ENCODE measurements around the gene AHCYL2.
"Not testable (repeated sequence)": the region's sequence is repeated elsewhere in the genome, so short reads cannot be mapped to it uniquely, and the experiment has no call there.

- not testable (repeated sequence) for TF ChIP-seq POLR2A (IDR thresholded peaks at IDR 0.05; ENCODE audit: low read depth, low read length); MYC (IDR thresholded peaks at IDR 0.05; ENCODE audit: low read depth, low read length); POLR2AphosphoS5 (IDR thresholded peaks at IDR 0.05; ENCODE audit: insufficient read depth, low read depth, low read length)
- TF ChIP-seq, protein P1, sequence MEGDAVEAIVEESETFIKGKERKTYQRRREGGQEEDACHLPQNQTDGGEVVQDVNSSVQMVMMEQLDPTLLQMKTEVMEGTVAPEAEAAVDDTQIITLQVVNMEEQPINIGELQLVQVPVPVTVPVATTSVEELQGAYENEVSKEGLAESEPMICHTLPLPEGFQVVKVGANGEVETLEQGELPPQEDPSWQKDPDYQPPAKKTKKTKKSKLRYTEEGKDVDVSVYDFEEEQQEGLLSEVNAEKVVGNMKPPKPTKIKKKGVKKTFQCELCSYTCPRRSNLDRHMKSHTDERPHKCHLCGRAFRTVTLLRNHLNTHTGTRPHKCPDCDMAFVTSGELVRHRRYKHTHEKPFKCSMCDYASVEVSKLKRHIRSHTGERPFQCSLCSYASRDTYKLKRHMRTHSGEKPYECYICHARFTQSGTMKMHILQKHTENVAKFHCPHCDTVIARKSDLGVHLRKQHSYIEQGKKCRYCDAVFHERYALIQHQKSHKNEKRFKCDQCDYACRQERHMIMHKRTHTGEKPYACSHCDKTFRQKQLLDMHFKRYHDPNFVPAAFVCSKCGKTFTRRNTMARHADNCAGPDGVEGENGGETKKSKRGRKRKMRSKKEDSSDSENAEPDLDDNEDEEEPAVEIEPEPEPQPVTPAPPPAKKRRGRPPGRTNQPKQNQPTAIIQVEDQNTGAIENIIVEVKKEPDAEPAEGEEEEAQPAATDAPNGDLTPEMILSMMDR (IDR thresholded peaks at IDR 0.05; ENCODE audit: extremely low read depth in 1 of 2, insufficient read depth in 1 of 2, low read depth in 1 of 2, low read length in 2 of 2) = not testable (repeated sequence)
Observed at GRCh38 chr7:129369447-129369846, 144.6 kb downstream of the AHCYL2 start.
